Mucosa of descending colon (tissue), 3 donors: Measurements from ENCODE around the gene TSNAX. TPM values are rescaled to one million over a fixed set of nuclear protein-coding genes. Genes with fewer than 3 reads are reported as not detected.

Experiments used
- ATAC-seq: fragments of 200-7000 bp; cut with Tn5 transposase; one replicate; pipeline ENCODE4 v1.9.1; 2020; ENCODE audit warnings: mild to moderate bottlenecking, moderate library complexity
- DNase-seq, 3 donors: peaks; one replicate each; pipeline ENCODE4 v3.0.0-alpha.2; 2020
- H3K36me3 ChIP-seq: fragments of 200-600 bp; one replicate; pipeline ENCODE4 v1.8.0; 2021; ENCODE audit warnings: low read depth, mild to moderate bottlenecking
- H3K4me1 ChIP-seq: fragments of 200-600 bp; one replicate; pipeline ENCODE4 v1.8.0; 2021; ENCODE audit warnings: low read depth, mild to moderate bottlenecking
- H3K4me3 ChIP-seq: fragments of 200-600 bp; one replicate; pipeline ENCODE4 v1.8.0; 2021; ENCODE audit warnings: mild to moderate bottlenecking
- H3K9me3 ChIP-seq: fragments of 200-600 bp; one replicate; pipeline ENCODE4 v1.8.0; 2021; ENCODE audit warnings: mild to moderate bottlenecking
- intact Hi-C, 2 donors: fragments of 100-400 bp; cut with DNase I in 1 of 2; cut with micrococcal nuclease in 1 of 2; formaldehyde crosslinking; loops; one replicate each; pipeline versions ENCODE4 v1.11.0 to v1.11.1; 2022; cut with DNase I, micrococcal nuclease
- total RNA-seq, 3 donors: library from RNA; stranded (reverse); fragmentation: NEBNext Ultra II Directional in 2 of 3; extraction: Animal tissue kit (Norgen Biotek cat#: 25700) in 2 of 3; gene quantifications; one replicate each; pipeline versions ENCODE4 v1.2.1 to v1.2.4, GENCODE V29; 2021 to 2023
- TF ChIP-seq, protein P1 (sequence below): fragments of 200-600 bp; IDR thresholded peaks from one replicate; pipeline ENCODE4 v1.8.0; 2022; ENCODE audit warnings: antibody characterized with exemption, mild to moderate bottlenecking
- donor health status: DM: no; HTN: no; CAD: no; lungs with moderate emphysema.
- donor health status: DM: no; HTN: no; CAD: no.
- donor health status: DM: no; HTN: yes; CAD: no.

Gene TSNAX
- total RNA-seq, 3 donors from 2014 or later = 22.0 to 33.2 (median 31.4) TPM

DNA sequence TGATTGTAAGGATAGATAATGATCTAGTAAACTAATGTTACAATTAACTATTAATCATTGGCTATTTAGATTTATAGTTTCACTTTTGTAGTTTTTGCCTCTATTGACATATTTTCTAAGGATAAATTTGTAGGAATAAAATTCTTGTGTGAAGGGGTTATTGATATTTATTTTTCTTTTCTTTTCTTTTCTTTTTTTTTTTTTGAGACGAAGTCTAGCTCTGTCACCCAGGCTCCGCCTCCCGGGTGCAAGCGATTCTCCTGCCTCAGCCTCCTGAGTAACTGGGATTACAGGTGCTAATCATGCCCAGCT lies 74.2 kb downstream of the TSNAX start:
- DNase-seq (no peak), ATAC-seq (no peak)
- Histone ChIP-seq H3K9me3 (no peaks in the 10 kb centered on the region), H3K4me3 (no peak overlapping the region), H3K36me3 (no peaks in the 10 kb centered on the region), H3K4me1 (no peaks in the 10 kb centered on the region)
- TF ChIP-seq, protein P1, sequence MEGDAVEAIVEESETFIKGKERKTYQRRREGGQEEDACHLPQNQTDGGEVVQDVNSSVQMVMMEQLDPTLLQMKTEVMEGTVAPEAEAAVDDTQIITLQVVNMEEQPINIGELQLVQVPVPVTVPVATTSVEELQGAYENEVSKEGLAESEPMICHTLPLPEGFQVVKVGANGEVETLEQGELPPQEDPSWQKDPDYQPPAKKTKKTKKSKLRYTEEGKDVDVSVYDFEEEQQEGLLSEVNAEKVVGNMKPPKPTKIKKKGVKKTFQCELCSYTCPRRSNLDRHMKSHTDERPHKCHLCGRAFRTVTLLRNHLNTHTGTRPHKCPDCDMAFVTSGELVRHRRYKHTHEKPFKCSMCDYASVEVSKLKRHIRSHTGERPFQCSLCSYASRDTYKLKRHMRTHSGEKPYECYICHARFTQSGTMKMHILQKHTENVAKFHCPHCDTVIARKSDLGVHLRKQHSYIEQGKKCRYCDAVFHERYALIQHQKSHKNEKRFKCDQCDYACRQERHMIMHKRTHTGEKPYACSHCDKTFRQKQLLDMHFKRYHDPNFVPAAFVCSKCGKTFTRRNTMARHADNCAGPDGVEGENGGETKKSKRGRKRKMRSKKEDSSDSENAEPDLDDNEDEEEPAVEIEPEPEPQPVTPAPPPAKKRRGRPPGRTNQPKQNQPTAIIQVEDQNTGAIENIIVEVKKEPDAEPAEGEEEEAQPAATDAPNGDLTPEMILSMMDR = no peak
- intact Hi-C loops = no loop called here

DNA sequence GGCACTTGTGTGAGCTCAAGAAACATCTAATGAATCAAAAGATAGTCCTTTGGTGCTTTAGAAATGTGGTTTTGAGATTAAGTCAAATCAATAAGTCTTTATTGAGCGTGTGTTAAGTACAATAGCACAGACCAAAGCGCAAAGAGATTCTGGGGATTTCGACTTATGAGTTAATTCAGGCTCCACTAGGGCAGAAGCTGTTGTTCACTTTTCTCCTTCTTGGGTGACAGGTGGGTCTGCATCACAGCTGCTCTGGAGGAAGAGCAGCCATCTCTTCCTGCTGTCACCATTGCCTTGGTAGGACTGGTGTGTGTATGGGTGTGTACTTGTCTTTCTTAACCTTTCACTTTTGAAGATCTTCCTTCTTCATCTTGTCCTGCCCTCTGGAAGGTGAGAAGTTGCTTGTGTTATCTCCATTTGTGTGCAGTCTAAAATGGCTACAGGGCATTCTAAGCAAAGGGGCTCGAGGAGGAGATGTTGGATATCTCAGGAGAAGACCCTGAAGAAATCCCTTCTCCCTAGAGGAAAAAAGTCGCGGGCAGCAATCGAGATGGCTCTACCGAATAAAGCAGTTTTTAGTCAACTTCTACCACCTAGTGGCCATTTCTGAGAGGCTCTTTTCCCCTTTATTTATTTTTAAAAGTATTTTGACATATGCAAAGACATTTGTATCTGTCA lies 75.3 kb downstream of the TSNAX start:
- peak; percentile 87 for ATAC-seq
- TF ChIP-seq, protein P1 = peak; percentile 52
- Histone ChIP-seq H3K4me1 (no peaks in the 10 kb centered on the region), H3K36me3 (no peaks in the 10 kb centered on the region), H3K4me3 (no peak overlapping the region), H3K9me3 (no peaks in the 10 kb centered on the region)
- intact Hi-C loops = no loop called here
- peak in 1 of 3 donors; percentile 69 for DNase-seq

DNA sequence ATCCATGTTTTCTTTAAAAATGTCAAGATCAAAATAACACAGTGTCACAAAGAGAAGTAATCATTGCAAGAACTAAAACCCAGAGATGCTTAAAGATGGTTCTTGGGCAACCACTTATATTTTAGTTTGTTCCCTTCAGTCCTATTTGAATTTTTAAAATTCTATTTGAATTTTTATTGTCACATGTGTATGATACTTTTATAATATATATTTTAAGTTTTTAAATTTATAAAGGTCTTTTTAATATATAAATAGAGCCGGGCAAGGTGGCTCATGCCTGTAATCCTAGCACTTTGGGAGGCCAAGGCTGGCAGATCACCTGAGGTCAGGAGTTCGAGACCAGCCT lies 75.8 kb downstream of the TSNAX start:
- Histone ChIP-seq H3K9me3 (no peaks in the 10 kb centered on the region), H3K4me3 (no peak overlapping the region), H3K4me1 (no peaks in the 10 kb centered on the region), H3K36me3 (no peaks in the 10 kb centered on the region)
- TF ChIP-seq, protein P1 = no peak
- DNase-seq (no peak), ATAC-seq (no peak)
- intact Hi-C loops = no loop called here

DNA sequence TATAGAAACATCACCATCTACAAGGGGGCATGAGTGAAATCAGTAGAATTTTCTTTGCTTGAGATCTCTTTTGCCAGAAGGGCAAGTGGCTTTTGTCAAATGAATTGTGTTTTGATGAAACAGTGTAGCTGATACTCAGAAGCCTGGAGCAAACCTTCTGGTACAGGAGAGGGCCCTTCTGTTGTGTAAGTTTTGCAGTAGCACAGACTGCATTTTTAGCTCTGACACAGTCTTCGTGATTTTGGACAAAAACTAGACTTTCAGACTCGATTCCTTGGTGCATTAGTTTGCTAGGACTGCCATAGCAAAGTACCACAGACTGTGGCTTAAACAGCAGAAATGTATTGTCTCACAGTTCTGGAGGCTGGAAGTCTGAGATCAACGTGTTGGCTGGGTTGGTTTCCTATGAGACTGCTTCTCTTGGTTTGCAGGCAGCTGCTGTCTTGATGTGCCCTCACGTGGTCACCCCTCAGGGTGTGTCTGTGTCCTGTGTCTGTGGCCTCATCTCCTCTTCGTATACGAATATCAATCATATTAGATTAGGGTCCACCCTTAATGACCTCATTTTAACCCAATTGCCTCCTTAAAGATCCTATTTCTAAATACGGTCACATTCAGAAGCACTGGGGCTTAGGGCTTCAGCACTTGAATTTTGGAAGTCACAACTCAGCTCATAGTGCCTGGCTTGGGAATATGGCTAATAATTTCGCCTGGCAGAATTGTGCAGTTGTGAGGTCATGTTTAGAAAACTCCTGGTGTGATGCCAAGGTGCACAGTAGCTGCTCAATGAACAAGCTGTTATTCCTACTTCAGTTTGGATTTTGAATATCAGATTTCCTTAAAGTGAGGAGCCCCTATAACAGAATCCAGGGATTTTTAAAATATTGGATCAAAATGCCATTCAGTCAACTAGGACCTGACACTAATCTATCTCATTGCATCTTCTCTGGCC lies 77.0 kb downstream of the TSNAX start:
- H3K4me1 ChIP-seq = no peaks in the 10 kb centered on the region
- ATAC-seq (no peak), DNase-seq (no peak)
- H3K9me3 ChIP-seq = no peaks in the 10 kb centered on the region
- H3K36me3 ChIP-seq = no peaks in the 10 kb centered on the region
- TF ChIP-seq, protein P1 = no peak
- no peak overlapping the region for H3K4me3 ChIP-seq
- intact Hi-C loops = no loop called here

DNA sequence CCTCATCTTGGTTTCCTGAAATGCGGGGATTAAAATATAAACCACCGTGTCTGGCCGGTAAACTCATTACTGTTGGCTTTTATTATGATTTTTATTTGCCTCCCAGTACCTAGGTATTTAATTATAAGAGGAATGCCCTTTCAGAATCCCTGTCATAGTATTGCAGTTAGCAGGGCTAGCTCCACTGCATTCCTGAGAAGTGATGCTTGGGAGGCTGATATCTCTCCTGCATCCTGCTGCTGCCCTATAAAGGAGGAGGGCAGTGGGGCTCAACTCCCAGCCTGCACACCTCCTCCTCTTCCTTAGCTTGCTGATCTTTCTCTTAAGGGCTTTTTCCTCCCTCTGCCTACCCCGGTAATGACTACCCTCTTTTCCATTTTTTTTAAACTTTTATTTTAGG lies 78.2 kb downstream of the TSNAX start:
- TF ChIP-seq, protein P1 = no peak
- Histone ChIP-seq H3K4me3 (no peak overlapping the region), H3K4me1 (no peaks in the 10 kb centered on the region), H3K36me3 (no peaks in the 10 kb centered on the region), H3K9me3 (no peaks in the 10 kb centered on the region)
- ATAC-seq (no peak), DNase-seq (no peak)
- intact Hi-C loops = no loop called here
